ENCODE results near the gene LIF.
"Not testable (repeated sequence)": the region's sequence is repeated elsewhere in the genome, so short reads cannot be mapped to it uniquely, and the experiment has no call there.

The LIF gene

DNA sequence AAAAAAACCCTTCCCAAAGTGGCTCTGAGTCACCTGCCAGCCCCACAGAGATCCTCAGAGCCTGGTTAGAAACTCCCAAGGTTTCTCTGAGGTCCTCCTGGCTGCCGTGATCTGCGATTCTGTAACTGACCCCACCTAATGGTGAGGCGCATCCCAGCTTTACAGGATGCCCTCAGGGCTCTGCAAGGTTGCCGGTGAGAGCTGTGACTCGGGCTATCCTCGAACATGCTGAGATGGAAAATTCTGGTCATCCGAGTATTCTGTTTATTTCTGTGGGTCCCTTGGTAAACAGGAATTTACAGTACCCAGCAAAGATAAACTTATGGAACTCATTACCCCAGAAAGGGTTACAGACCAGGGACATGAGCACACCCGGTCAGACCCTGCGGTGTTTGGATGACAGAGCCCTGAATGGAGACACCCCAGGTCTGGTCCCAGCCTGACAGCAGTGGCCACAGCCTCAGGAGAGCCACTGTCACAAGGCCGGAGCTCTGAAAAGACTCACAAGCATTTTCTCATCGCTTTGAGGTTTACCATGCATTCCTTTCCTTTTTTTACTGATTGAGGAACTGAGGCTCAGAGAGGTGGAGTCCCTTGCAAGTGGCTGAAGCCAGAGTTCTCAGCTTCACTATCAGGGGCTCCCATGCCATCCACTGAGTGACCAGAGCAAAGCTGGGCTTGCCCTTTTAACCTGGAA, 22.2 kb downstream of the LIF start:
- DNase-seq (ENCODE audit: low spot score), result no peak

DNA sequence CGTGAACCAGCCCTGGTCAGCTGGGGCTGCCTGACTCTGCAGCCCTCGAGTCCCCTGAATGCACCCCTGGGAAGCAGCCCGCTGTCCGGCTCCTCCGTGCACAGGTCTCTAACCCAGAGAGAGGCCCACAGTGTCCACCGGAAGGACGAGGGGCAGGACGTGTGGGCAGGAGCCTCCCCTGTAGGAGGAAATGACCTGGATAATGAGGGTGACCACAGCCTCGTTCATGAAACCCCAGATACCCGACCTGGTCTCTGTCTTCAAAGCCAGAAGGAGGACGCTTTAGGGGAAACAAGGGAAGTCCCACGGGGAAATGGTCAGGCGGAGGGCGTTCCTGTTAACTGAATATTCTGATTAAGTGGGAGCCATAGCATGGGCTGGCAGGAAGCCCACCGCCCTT, 23.3 kb downstream of the LIF start:
- no peak for DNase-seq (ENCODE audit: low spot score)

DNA sequence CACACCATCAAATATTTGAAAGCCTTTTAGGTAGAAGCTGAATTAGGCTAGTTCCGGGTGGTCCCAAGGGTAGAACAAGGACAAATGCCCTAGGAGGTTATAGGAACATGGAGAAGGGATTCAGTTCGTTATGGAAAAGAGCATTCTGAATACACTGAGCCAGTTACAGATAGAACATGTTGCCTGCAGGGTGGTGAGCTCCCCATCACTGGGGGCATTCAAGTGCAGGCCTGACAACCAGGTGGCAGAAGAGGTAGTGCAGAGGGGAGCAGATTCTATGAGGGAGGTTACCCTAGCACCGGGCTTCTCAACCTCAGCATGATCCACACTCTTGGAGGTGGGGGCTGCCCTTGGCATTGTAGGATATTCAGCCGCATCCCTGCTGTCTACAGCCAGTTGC, 24.2 kb downstream of the LIF start:
- no peak for DNase-seq (ENCODE audit: low spot score)

DNA sequence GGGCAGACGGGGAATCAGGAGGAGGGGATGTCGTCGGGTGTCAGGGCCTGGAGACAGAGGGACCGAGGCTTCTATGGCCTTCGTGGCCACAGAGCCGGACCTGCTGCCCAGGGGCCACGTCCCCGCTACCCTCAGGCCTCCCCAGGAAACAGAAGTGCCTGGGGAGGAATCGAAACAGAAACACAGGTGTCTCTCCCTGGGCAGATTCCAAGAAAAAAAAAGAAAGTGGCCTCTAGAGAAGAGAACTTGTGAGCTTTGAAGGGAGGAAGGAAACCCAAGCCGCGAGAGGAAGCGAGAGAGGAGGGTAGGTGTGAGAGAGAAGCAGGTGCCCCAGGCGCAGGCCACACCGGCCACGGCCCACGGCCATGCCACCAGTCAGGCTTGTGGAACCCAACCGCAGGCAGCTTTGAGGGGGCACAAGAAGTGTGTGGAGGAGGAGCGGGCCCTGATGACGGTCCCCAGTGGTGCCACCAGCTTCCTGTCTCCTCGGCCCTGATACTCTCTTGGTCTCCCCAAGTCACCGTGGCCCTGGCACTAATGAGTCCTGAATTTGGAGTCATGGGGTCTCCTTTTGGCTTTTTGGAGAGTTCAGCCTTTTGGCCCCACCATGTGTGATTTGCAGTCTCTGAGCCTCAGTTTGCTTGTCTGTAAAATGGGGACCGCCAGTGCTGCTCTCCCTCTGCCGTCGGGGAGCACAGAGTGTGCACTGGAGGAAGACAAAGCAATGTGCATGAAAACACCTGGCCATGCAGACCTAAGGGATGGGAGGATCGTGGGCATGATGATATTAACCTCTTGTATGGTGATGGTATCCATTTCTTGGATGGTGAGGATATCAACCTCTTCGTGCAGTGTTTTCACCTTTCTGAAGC, 25.2 kb downstream of the LIF start:
- DNase-seq (ENCODE audit: low spot score), result peak; percentile 72

DNA sequence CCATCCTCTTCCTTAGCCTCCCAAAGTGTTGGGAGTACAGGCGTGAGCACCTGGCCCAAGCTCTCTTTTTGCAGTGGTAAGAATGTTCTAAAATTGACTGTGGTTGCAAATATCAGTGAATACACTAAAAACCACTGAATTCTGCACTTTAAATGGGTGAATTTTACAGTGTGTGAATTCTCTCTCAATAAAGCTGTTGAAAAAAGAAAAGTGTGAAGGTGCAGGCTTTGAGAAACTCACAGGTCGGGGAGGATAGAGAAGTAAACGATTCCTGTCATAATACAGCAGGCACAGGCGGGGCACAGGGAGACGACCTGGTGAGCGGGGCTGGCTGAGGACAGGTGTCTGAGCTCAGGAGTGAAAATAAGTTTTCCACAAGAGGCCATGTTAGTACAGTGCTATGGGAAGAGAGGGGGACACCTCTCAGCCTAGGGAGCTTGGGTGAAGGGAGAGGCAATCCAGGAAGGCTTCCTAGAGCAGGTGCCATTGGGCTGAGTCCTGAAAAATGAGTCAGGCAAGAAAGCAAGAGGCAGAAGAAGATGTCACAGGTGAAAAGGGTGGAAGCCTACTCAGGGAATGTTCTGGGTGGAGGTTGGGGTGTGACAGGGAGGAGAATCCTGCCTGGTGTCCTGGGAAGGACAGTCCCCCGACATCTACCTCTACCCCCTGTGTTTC, 26.1 kb downstream of the LIF start:
- DNase-seq (ENCODE audit: low spot score), result no peak

DNA sequence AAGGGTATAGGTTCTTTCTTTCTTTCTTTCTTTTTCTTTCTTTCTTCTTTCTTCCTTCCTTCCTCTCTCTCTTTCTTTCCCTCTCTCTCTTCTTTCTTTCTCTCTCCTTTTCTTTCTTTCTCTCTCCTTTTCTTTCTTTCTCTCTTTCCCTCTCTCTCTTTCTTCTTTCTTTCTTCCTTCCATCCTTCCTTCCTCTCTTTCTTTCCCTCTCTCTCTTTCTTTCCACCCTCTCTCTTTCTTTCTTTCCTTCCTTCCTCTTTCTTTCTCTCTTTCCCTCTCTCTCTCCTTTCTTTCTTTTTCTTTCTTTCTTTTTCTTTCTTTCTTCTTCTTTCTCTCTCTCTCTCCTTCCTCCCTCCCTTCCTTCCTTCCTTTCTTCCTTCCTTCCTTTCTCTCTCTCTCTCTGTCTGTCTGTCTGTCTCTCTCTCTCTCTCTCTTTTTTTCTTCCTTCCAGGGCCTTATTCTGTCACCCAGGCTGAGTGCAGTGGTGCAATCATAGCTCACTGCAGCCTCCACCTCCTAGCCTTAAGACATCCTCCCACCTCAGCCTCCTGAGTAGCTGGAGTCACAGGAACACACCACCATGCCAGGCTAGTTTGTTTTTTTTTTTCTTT, 26.8 kb downstream of the LIF start:
- no peak for DNase-seq (ENCODE audit: low spot score)

DNA sequence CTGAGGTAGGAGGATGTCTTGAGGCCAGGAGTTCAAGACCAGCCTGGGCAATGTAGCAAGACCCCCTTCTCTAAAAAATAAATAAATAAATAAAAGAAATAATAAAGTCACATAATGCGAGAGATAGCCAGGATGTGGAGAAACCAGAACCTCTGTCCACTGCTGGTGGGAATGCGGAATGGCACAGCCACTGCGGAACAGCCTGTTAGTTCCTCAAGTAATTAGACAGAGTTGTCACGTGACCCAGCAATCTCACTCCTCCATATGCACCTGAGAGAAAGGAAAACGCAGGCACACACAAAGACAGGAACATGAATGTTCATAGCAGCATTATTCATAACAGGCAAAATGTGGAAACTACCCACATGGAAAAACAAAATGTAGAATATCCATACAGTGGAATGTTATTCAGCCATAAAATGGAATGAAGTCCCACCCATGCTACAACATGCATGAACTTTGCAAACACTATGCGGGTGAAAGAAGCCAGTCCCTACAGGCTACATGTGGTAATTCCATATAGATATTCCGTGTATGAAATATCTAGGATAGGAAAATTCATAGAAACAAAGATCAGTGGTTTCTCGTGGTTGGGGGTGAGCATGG, 27.4 kb downstream of the LIF start:
- DNase-seq (ENCODE audit: low spot score), result no peak

DNA sequence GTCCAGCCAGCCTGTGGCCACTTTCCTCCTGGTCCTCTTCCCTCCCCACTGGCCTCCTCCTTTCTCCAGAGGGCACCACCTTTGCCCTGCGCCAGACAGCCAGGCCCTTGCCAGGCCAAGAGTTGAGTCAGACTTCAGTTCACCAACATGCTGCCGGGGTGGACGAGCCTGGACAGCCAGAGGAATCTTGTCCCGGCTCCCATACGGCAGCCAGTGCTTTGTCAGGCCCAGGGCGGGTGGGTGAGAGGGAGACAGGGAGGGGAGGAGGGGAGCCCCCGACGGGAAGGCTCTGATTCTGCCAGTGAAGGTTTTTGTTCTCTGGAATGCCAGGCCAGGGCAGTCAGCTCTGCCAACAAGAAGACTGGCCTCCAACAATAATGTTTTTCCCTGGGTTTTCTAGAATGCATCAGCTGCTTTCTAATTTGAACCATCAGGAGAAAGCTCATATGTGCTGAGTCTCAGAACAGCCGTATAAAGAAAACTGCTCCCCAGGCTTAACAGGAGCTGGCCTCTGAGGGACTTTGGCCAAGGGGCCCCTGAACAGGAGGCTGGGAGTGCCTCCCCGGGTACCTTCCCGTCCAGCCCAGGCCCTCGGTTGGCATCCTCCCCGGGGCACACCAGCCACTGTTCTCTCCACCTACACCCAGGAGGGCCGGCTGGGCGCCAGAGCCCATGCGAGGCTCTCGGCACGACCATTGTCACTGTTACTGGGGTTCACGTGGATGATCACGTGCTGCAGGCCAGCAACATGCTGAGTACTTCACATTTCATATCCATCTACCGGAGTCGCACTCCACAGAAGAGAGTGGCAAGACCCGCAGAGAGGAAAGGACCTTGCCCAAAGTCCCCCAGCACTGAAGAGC, 28.6 kb downstream of the LIF start:
- DNase-seq (ENCODE audit: low spot score), result no peak

DNA sequence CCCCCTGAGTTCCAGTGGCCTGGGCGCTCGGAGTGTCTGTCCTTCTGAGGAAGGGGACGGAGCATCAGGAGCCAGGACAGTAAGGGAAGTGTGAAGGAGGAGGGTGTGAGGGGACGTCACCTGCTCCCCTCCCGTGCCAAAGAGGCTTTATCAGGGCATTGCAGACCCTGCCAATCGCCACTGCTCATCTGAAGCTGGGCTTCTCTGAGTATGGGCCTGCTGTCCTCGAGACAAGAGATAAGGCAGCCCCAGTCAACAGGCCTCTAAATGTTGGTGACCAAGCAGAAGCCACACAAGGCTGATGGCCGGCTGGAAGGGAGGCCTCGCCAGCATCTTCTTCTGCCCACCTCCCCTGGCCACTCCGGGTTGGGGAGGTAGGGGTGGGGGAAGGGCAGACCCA, 29.8 kb downstream of the LIF start:
- no peak for DNase-seq (ENCODE audit: low spot score)

DNA sequence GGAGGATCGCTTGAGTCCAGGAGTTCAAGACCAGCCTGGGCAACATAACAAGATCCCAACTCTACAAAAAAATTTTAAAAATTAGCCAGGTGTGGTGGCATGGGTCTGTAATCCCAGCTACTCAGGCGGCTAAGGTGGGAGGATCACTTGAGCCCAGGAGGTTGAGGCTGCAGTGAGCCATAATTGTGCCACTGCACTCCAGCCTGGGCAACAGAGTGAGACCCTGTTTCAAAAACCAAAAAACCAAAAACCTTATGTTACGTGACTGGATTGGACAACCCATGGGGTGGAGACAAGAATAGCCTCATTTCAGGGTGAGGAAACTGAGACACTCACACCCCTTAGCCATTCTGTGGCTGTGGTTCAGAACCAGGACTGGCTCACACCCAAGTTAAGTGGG, 30.3 kb downstream of the LIF start:
- not testable (repeated sequence) for DNase-seq (ENCODE audit: low spot score)

DNA sequence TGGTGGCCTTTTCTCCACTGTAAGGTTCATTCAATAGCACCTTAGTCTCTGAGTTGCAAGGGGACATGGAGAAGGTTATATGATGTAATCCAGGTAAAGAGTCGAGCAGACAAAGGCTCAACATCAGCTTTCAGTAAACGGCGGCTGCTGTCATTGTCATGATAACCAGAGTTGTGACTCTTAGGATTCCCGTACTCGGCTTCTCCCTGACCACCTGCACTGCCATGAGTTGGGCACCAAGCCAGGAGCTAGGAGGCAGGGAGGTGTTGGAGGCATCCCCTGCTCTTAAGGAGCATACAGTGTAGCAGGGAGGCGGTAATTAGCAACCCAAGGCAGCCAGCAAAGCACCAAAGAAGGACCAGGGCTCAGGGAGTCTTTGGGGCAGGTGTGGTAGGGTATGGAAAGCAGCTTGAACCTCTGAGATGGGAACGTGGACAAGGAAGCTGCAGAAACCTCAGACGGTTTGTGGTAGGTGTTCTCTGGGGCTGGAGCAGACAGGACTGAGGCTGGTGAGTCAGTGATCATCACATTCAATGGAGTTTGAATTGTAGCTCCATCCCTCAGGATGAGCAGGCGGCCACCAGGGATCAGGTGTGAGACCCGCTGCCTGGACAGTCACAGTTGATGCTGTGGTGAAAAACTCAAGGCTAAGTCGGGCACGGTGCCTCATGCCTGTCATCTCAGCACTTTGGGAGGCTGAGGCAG, 31.7 kb downstream of the LIF start:
- no peak for DNase-seq (ENCODE audit: low spot score)

DNA sequence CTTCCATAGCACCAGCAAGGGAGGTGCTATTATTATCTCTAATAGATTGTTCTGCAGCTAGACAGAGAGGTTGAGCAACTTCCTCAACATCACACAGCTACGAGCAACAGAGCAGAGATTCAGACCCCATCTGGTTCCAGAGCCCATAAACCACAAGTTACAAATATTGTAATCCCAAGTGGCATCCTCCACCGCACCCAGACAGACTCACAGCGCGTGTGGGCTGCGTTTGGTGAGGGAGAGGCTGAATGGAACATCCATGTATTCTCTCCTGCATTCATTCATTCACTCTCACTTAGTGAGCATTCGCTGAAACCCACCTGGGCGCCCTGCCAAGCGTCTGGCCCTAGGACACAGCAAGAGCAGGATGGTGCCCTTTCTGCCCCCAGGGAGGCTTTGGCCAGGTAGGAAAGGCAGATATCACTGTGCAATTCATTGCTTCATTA, 33.5 kb downstream of the LIF start:
- DNase-seq (ENCODE audit: low spot score), result no peak

DNA sequence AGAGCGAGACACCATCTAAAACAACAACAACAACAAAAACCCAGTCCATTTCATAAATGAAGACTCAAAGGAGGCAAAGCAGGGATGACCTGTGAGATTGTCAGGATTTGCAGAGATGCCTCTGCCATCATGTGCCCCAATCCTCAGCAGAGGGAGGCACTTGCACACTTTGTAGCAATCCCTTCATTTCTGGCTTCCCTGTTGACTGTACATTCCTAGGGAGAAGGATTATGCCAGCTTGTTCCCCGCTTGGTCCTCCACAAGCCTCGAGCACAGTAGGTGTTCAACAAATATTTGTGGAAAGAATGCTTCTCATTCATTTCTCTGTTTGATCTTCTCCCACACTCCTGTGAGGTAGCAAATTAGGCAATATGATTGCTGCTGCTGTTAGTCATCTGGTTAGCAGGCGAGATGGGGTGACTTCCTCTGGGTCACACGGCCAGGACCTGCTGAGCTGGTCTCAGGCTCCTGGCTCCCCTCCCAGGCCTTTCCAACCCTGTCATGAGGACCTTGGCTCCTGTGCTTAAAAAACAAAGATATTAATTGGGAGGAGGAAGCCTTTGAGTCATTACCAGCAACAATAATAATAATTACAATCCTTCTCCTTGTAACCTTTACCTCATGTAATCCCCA, 34.1 kb downstream of the LIF start:
- no peak for DNase-seq (ENCODE audit: low spot score)

DNA sequence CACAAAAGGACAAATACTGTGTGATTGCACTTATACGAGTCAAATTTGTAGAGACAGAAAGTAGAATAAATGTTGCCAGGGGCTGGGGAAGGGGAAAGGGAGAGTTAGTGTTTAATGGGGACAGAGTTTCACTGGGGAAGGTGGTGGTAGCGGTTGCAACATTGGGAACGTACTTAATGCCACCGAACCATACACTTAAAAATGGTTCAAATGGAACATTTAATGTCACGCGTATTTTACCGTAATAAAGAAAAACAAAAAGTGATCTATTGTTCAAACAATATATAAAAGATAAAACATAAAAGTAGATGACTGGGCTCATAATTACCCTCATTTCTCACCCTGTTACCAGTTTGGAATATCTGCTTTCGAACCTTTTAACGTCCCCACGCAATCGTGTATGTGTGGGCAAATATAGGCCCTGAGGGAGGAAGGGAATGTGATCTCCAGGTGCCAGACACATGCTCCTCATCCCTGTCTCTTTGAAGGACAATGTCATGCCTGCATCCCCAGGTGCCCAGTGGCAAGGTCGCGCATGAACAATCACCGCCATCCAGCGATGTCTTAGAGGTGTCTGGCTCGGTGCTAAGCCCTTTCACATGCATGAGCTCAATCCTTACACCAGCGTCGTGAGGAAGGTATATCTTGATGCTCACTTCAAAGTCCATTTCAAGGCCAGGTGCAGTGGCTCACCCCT, 35.3 kb downstream of the LIF start:
- DNase-seq (ENCODE audit: low spot score), result no peak

DNA sequence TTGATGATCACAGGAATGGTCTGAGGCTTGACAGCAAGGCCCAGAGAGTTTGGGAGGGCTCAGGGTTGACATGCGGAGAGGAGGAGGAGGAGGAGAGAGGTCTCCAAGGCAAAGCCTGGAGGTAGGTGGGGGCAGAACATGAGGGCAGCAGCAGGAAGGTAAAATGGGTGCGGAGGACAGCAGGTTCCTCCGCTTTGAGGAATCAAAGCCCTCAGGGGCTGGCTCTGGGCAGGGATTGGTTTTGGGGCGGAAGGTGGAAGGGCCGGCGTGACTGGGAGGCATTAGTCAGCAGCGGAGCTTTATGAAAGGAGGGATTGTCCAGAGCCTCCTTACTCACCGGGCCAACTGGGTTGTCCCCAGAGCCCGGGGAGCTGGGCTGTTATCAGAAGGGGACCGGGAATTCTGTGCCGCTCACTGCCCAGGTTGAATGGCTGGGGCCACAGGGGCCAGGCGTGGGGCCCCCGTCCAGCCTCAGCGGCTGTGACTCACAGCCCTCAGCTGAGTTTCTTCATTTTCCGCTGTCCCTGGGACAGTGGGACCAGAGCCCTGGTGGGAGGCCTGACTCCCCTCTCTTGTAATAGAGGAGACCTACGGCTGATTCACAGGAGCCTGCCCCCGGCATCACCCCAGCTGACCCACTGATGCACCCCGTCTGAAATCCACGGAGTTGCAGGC, 36.2 kb downstream of the LIF start:
- no peak for DNase-seq (ENCODE audit: low spot score)

DNA sequence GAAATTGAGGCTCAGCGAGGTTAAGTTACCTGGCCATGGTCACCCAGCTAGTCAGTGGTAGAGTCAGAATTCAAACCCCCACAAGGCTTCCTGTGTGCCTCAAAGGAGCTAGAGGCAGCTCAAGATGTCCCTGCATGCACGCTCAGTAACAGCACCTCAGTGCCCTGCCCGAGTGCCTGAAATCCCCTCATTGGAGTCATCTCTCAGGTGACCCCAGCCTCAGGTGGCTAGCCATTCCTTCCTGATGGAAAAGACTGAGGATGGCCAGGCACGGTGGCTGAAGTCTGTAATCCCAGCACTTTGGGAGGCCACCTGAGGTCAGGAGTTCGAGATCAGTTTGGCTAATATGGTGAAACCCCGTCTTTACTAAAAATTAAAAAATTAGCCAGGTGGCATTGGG, 36.9 kb downstream of the LIF start:
- DNase-seq (ENCODE audit: low spot score), result no peak

DNA sequence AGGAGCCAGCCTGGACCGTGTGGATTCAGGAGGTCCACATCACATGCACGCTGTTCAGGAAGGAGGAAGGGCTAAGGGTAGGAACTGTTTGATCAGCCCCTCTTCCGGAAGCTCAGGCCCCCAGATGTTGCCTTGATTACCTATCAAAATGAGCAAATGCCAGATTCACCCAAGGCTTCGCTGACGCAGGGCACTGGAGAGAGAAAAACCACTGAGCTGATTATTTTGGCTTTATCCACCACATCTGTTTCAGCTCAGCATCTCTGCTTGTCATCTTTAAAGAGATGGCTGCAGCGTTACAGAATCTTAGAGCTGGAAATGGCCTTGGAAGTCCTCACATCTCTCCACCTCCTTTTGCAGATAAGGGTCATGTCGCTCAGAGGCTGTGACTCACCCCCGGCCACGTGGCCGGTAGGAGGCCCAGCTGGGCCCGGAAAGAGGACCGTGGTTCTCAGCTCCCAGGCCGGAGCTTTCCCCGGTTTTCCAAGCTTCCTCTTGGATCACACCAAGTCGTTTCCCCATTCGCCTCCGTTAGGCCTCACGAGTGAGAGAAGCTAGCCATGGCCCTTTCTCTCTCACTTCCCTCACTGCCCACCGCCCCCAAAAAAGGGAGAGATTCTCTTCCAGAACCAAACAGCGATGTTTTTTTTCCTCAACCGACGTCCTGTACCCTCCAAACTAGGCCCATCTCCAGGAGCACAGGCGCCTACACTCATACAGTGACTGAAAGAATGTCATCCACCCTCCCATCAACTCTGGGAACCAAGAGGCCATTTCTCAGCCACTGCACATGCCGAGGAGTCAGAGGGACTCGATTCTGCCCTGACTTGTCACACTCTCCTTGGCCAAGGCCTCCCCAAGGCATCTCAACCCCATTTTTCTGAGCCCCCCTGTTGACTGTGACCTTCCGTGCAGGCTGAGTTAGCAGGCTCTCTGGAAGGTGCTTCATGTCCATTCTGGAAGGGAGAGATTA, 37.6 kb downstream of the LIF start:
- DNase-seq (ENCODE audit: low spot score), result no peak

DNA sequence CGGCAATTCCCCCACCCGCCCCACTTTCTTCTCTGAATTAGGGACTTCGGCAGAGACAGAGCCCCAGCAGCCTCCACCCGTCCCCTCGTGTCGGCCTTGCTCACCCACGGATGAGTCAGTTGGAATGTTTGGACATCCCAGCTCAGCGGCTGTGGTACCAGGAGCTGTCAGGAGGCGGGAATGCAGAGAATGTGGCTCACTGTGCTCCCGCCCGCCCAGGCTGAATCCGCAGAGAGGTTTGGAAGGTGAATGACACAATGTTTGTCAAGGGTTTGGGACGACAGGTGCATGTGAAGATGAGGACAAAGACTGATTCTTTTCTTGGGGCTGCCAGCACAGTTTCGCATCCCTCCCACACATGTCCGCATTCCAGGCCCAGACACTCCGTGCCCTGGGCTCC, 39.6 kb downstream of the LIF start:
- DNase-seq (ENCODE audit: low spot score), result no peak
